Panc1 (cell line): ENCODE data around the gene GNG14. TPM values are rescaled to one million over a fixed set of nuclear protein-coding genes. Genes with fewer than 3 reads are reported as not detected.
A peak's percentile ranks its signal among the peaks of the same experiment; 100 is the strongest.

ENCODE experiments used
- ATAC-seq: fragments of 200-7000 bp; cut with Tn5 transposase; 2 replicates; pipeline ENCODE4 v1.9.1; 2020; ENCODE audit warnings: mild to moderate bottlenecking, moderate library complexity
- BruUV-seq: library from RNA; stranded (reverse); fragments of 400-500 nt; replicated peaks from 2 replicates; lab custom pipeline; 2021; lab: Mats Ljungman, UMichigan
- CTCF ChIA-PET: fragments of 300-600 bp; sonication (Branson Sonifier 250); formaldehyde crosslinking; loops from one replicate; lab custom pipeline; 2022; ENCODE audit warnings: antibody characterized with exemption; lab: Charles Lee
- POLR2A ChIA-PET: fragments of 300-600 bp; sonication (Branson Sonifier 250); formaldehyde crosslinking; loops from one replicate; lab custom pipeline; 2022; ENCODE audit warnings: antibody characterized with exemption; lab: Charles Lee
- DNase-seq: peaks from one replicate; pipeline ENCODE4 v3.0.0-alpha.2; 2010; ENCODE audit warnings: low read depth, low spot score
- H3K27ac ChIP-seq: 2 replicates; pipeline ENCODE4 v1.5.1; 2011; ENCODE audit warnings: mild to moderate bottlenecking, low read length, inconsistent platforms
- H3K27me3 ChIP-seq: fragments of 200-500 bp; sonication (Bioruptor generic); 2 replicates; pipeline ENCODE4 v1.6.0; 2014; ENCODE audit warnings: low read length, inconsistent platforms; ENCODE audit not compliant: control insufficient read depth, insufficient read depth
- H3K36me3 ChIP-seq: fragments of 200-500 bp; sonication (Bioruptor generic); 2 replicates; pipeline ENCODE4 v1.5.1; 2014; ENCODE audit warnings: inconsistent platforms, mild to moderate bottlenecking, low read length, moderate library complexity; ENCODE audit not compliant: control insufficient read depth, insufficient read depth
- H3K4me1 ChIP-seq: 2 replicates; pipeline ENCODE4 v1.5.1; 2011; ENCODE audit warnings: inconsistent platforms, mild to moderate bottlenecking, low read length, moderate library complexity; ENCODE audit not compliant: control insufficient read depth, insufficient read depth
- H3K4me3 ChIP-seq, 2 experiments: 2 replicates each; pipeline ENCODE4 v1.5.1; 2011 to 2012; ENCODE audit warnings: low read depth in 2 of 2, low read length in 2 of 2, mild to moderate bottlenecking in 2 of 2, inconsistent platforms in 1 of 2, moderate library complexity in 1 of 2
- H3K9me3 ChIP-seq: fragments of 200-500 bp; sonication (Bioruptor generic); 2 replicates; pipeline ENCODE4 v1.5.1; 2014; ENCODE audit warnings: low read depth, mild to moderate bottlenecking, inconsistent platforms, low read length, moderate library complexity; ENCODE audit not compliant: control insufficient read depth, insufficient read depth
- CTCF ChIP-seq: fragments of 450-650 bp; IDR thresholded peaks from 2 replicates; pipeline ENCODE4 v1.5.1; 2017; ENCODE audit warnings: mild to moderate bottlenecking
- POLR2AphosphoS5 ChIP-seq: IDR thresholded peaks from 2 replicates; pipeline ENCODE4 v1.6.1; 2012; ENCODE audit warnings: mild to moderate bottlenecking, low read depth, low read length, moderate library complexity
- REST ChIP-seq, 2 experiments: IDR thresholded peaks; 2 replicates each; pipeline ENCODE4 v1.6.1; 2011 to 2012; ENCODE audit warnings: low read depth in 2 of 2, control low read depth in 1 of 2, low read length in 1 of 2, mild to moderate bottlenecking in 1 of 2, moderate library complexity in 1 of 2; ENCODE audit not compliant: insufficient read depth in 1 of 2
- SIN3A ChIP-seq: IDR thresholded peaks from 2 replicates; pipeline ENCODE4 v1.6.1; 2012; ENCODE audit warnings: low read depth, mild to moderate bottlenecking, low read length, moderate library complexity, borderline replicate concordance; ENCODE audit not compliant: insufficient read depth
- TCF7L2 ChIP-seq: IDR thresholded peaks from 2 replicates; pipeline ENCODE4 v1.6.1; 2011; ENCODE audit warnings: mild to moderate bottlenecking, low read depth, low read length, inconsistent platforms
- in situ Hi-C: cut with HindIII; loops from 2 replicates; pipeline ENCODE4 v1.10.0; 2016; ENCODE audit warnings: low sequenced_read_pairs, low pct_unique_long_range_greater_than_20kb
- intact Hi-C: fragments of 100-400 bp; cut with micrococcal nuclease; formaldehyde crosslinking; loops from one replicate; pipeline ENCODE4 v1.10.0; 2022; ENCODE audit not compliant: unreplicated experiment
- total RNA-seq: library from RNA; stranded (reverse); gene quantifications from one replicate; pipeline ENCODE4 v1.2.1, GENCODE V29; 2021; ENCODE audit not compliant: unreplicated experiment

The GNG14 gene
- total RNA-seq, 1 experiment from 2014 or later = not detected

GRCh38 chr19:12647047-12647446, 40.8 kb upstream of the GNG14 start:
- in situ Hi-C loops = no loop called here
- Histone ChIP-seq H3K27ac (no peak overlapping the region), H3K4me1 (no peaks in the 10 kb centered on the region), H3K9me3 (no peaks in the 10 kb centered on the region), H3K27me3 (no peaks in the 10 kb centered on the region), H3K36me3 (no peaks in the 10 kb centered on the region), H3K4me3 (no peak overlapping the region)
- ATAC-seq = no peak
- no peak for TF ChIP-seq SIN3A
- DNase-seq = no peak
- intact Hi-C loops = loop anchor here (5.0 kb wide), 1 partner anchor 95 kb away; the partner anchor contains the start of gene ZNF564
- ChIA-PET POLR2A (no interaction called here), CTCF (interaction anchor here (0.7 kb wide), 1 partner anchor 182 kb away, joined by 12 read pairs; no protein-coding TSS in a partner anchor)
- BruUV-seq = no TSS peak

GRCh38 chr19:12647490-12648071, 40.2 kb upstream of the GNG14 start:
- H3K36me3 ChIP-seq = no peaks in the 10 kb centered on the region
- in situ Hi-C loops (no loop called here), intact Hi-C loops (loop anchor here (5.0 kb wide), 1 partner anchor 95 kb away; the partner anchor contains the start of gene ZNF564)
- H3K9me3 ChIP-seq = no peaks in the 10 kb centered on the region
- ATAC-seq = peak; percentile 80
- POLR2A ChIA-PET = no interaction called here
- no peaks in the 10 kb centered on the region for H3K4me1 ChIP-seq
- no peak overlapping the region for H3K4me3 ChIP-seq
- H3K27me3 ChIP-seq = no peaks in the 10 kb centered on the region
- no peak overlapping the region for H3K27ac ChIP-seq
- CTCF ChIA-PET = interaction anchor here (0.7 kb wide), 1 partner anchor 182 kb away, joined by 12 read pairs; no protein-coding TSS in a partner anchor
- no peak for DNase-seq
- BruUV-seq = no TSS peak
- TF ChIP-seq TCF7L2 = no peak
- no peak for TF ChIP-seq POLR2AphosphoS5
- no peak for TF ChIP-seq SIN3A
- TF ChIP-seq CTCF = no peak
- TF ChIP-seq REST (IDR thresholded peaks at IDR 0.05; ENCODE audit: insufficient read depth in 1 of 2, low read depth in 2 of 2, low read length in 1 of 2) = no peak

- in situ Hi-C loops = no loop called here
Measured at GRCh38 chr19:12648088-12648487, 39.7 kb upstream of the GNG14 start.

More at GRCh38 chr19:12648088-12648487, 39.7 kb upstream of the GNG14 start:
- Histone ChIP-seq H3K27ac (no peak overlapping the region), H3K36me3 (no peaks in the 10 kb centered on the region), H3K9me3 (no peaks in the 10 kb centered on the region), H3K4me3 (no peak overlapping the region), H3K4me1 (no peaks in the 10 kb centered on the region), H3K27me3 (no peaks in the 10 kb centered on the region)
- ATAC-seq (peak; percentile 8; the same call in 1 of the 2 replicates), DNase-seq (no peak)
- POLR2A ChIA-PET = no interaction called here
- intact Hi-C loops = loop anchor here (5.0 kb wide), 1 partner anchor 96 kb away; the partner anchor contains the start of gene ZNF564
- no TSS peak for BruUV-seq
- CTCF ChIA-PET = no interaction called here
- peak; percentile 44; the same call in 1 of the 2 replicates for TF ChIP-seq CTCF
- TF ChIP-seq TCF7L2 = no peak
